SHP77 (cell line): Measurements from ENCODE around the gene RHCE.
"Not testable (repeated sequence)": the region's sequence is repeated elsewhere in the genome, so short reads cannot be mapped to it uniquely, and the experiment has no call there.

Source experiments
- DNase-seq, 2 experiments: peaks; one replicate each; lab custom pipeline; 2025; lab: John Stamatoyannopoulos, UW

RHCE gene

GRCh38 chr1:25432749-25433388, 12.2 kb upstream of the RHCE start:
- no peak for DNase-seq

GRCh38 chr1:25431955-25432719, 11.5 kb upstream of the RHCE start:
- DNase-seq = no peak

- DNase-seq = peak in 1 of 2 experiments; percentile 6
These were observed 10.6 kb upstream of the RHCE start for GRCh38 chr1:25430967-25431881.

GRCh38 chr1:25430073-25430966, 9.7 kb upstream of the RHCE start, which contains the start of gene MACO1:
Gene MACO1, plus strand, starts transcription at chr1:25430897. Its CDS starts 202 bp downstream, at chr1:25431099.
- DNase-seq = peak; percentile 93 to 94

GRCh38 chr1:25428475-25429166, 8.0 kb upstream of the RHCE start:
- DNase-seq = no peak

GRCh38 chr1:25427696-25428095, 7.1 kb upstream of the RHCE start:
- no peak for DNase-seq

GRCh38 chr1:25425098-25426085, 4.8 kb upstream of the RHCE start:
- DNase-seq = no peak

GRCh38 chr1:25423206-25423605, 2.6 kb upstream of the RHCE start:
- DNase-seq = not testable (repeated sequence)

- DNase-seq = not testable (repeated sequence)
These were observed 1.3 kb downstream of the RHCE start for GRCh38 chr1:25419339-25419738.

- not testable (repeated sequence) for DNase-seq
These were observed 3.3 kb downstream of the RHCE start for GRCh38 chr1:25417280-25417679.

- DNase-seq = not testable (repeated sequence)
These were observed 6.0 kb downstream of the RHCE start for GRCh38 chr1:25414578-25414977.

GRCh38 chr1:25414157-25414556, 6.5 kb downstream of the RHCE start:
- DNase-seq = not testable (repeated sequence)

GRCh38 chr1:25412872-25413623, 7.6 kb downstream of the RHCE start:
- DNase-seq = not testable (repeated sequence)

GRCh38 chr1:25409641-25410427, 10.8 kb downstream of the RHCE start:
- DNase-seq = not testable (repeated sequence)

- not testable (repeated sequence) for DNase-seq
These were observed 14.8 kb downstream of the RHCE start for GRCh38 chr1:25405731-25406305.

GRCh38 chr1:25402947-25403803, 17.4 kb downstream of the RHCE start:
- DNase-seq = peak in 1 of 2 experiments; percentile 5
